GM23248 (cell line): ENCODE measurements around the gene EVPLL. TPM values are rescaled to one million over a fixed set of nuclear protein-coding genes. Genes with fewer than 3 reads are reported as not detected.
"Not testable (repeated sequence)": the region's sequence is repeated elsewhere in the genome, so short reads cannot be mapped to it uniquely, and the experiment has no call there.

Experiments used
- DNase-seq: peaks from one replicate; pipeline ENCODE4 v3.0.0-alpha.2; 2015
- H2AFZ ChIP-seq: fragments of 200-600 bp; sonication (generic); 2 replicates; pipeline ENCODE4 v1.6.1; 2016; ENCODE audit warnings: antibody characterized with exemption
- H3F3A ChIP-seq: fragments of 200-600 bp; sonication (generic); 2 replicates; pipeline ENCODE4 v1.6.1; 2016; ENCODE audit warnings: mild to moderate bottlenecking, antibody characterized with exemption, mixed run types; ENCODE audit not compliant: insufficient read depth
- H3K27ac ChIP-seq: fragments of 200-600 bp; sonication (generic); 2 replicates; pipeline ENCODE4 v1.5.1; 2016; ENCODE audit warnings: mild to moderate bottlenecking
- H3K27me3 ChIP-seq: fragments of 200-600 bp; sonication (generic); replicated peaks from 2 replicates; pipeline ENCODE4 v1.6.1; 2016; ENCODE audit warnings: mild to moderate bottlenecking; ENCODE audit not compliant: insufficient read depth
- H3K36me3 ChIP-seq: fragments of 200-600 bp; sonication (generic); 2 replicates; pipeline ENCODE4 v1.6.1; 2016; ENCODE audit warnings: low read depth, mild to moderate bottlenecking
- H3K4me1 ChIP-seq: fragments of 200-600 bp; sonication (generic); 2 replicates; pipeline ENCODE4 v1.6.1; 2016; ENCODE audit warnings: mild to moderate bottlenecking; ENCODE audit not compliant: insufficient read depth
- H3K4me2 ChIP-seq: fragments of 200-600 bp; sonication (generic); one replicate; pipeline ENCODE4 v1.6.1; 2016; ENCODE audit warnings: mild to moderate bottlenecking; ENCODE audit not compliant: unreplicated experiment
- H3K4me3 ChIP-seq: fragments of 200-600 bp; sonication (generic); 2 replicates; pipeline ENCODE4 v1.5.1; 2016; ENCODE audit warnings: mild to moderate bottlenecking
- H3K79me2 ChIP-seq: fragments of 200-600 bp; sonication (generic); 2 replicates; pipeline ENCODE4 v1.6.1; 2016; ENCODE audit warnings: mild to moderate bottlenecking; ENCODE audit not compliant: insufficient read depth
- H3K9ac ChIP-seq: fragments of 200-600 bp; sonication (generic); 2 replicates; pipeline ENCODE4 v1.6.1; 2016; ENCODE audit warnings: mild to moderate bottlenecking
- H3K9me2 ChIP-seq: fragments of 200-600 bp; sonication (generic); 2 replicates; pipeline ENCODE4 v1.6.1; 2016; ENCODE audit warnings: mixed run types, mild to moderate bottlenecking, moderate library complexity; ENCODE audit not compliant: insufficient read depth
- H3K9me3 ChIP-seq: fragments of 200-600 bp; sonication (generic); one replicate; pipeline ENCODE4 v1.6.1; 2017; ENCODE audit warnings: low read depth
- H4K20me1 ChIP-seq: fragments of 200-600 bp; sonication (generic); 2 replicates; pipeline ENCODE4 v1.6.0; 2016; ENCODE audit not compliant: insufficient read depth
- EZH2 ChIP-seq: fragments of 200-600 bp; sonication (generic); IDR thresholded peaks from 2 replicates; pipeline ENCODE4 v1.6.1; 2018; ENCODE audit warnings: antibody characterized with exemption, mild to moderate bottlenecking; ENCODE audit not compliant: insufficient read depth, poor library complexity, severe bottlenecking
- EZH2phosphoT487 ChIP-seq: fragments of 200-600 bp; sonication (generic); IDR thresholded peaks from 2 replicates; pipeline ENCODE4 v1.6.1; 2018; ENCODE audit warnings: antibody characterized with exemption, moderate library complexity, mild to moderate bottlenecking, low read depth; ENCODE audit not compliant: insufficient read depth
- WGBS, 2 experiments: methylation state at CpG; one replicate each; pipeline ENCODE4 v1.1.6; 2015 to 2017; ENCODE audit warnings: low lambda C conversion rate in 2 of 2, low coverage in 1 of 2; ENCODE audit errors: missing lambda C conversion rate in 2 of 2; 5-methylcytosine and 5-hydroxymethylcytosine counted together
- in situ Hi-C: fragments of 300-500 bp; cut with MboI; formaldehyde crosslinking; loops from 2 replicates; pipeline ENCODE4 v1.15.0; 2020
- polyA plus RNA-seq: library from polyadenylated mRNA; unstranded; fragments of >200 nt; fragmentation: Nextera tagmentation; extraction: Ambion mirVana; gene quantifications from 2 replicates; pipeline ENCODE4 v1.2.1, GENCODE V29; 2016
- total RNA-seq: library from RNA; depleted of rRNA; stranded (reverse); fragments of >200 nt; shearing (Covaris generic); gene quantifications from 2 replicates; pipeline ENCODE4 v1.2.3, GENCODE V29; 2014

The EVPLL gene
- total and polyA plus RNA-seq, 2 experiments from 2014 or later: not detected

DNA sequence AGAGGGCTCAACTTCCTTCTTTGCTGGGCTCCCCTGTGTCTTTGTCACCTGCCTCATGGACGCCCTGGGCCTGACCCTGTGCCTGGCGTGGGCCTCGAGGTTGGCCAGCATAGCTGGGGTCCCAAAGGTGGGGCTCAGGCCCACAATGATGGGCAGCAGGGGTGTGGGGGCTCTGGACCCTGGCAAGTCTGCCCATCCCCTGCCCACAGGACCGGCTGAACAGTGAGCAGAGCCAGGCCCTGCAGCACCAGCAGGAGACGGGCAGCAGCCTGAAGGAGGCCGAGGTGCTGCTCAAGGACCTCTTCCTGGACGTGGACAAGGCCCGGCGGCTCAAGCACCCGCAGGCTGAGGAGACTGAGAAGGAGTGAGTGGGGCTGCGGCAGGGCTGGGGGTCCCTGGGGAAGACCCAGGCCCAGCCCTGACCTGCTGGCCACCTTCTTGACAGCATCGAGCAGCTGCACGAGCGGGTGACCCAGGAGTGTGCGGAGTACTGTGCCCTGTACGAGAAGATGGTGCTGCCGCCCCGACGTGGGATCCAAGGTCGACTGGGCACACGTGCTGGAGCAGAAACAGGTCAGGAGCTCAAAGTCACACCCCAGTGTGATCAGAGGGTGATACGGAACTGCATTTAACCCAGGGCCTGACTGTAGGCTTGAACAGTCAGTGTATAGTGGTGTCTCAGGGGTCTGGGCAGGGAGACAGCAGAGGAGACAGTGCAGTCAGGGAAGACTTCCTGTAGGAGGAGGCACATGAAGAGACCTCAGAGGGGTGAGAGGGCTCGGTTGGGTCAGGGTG, 3.8 kb downstream of the EVPLL start:
- H3K36me3 ChIP-seq: no peaks in the 10 kb centered on the region
- in situ Hi-C loops: no loop called here
- H3K9ac ChIP-seq: no peak overlapping the region
- H3F3A ChIP-seq: no peaks in the 10 kb centered on the region
- WGBS, 2 experiments: 61 to 68% methylated on average over 19 to 23 of the region's 23 CpGs
- no peak overlapping the region for H3K4me2 ChIP-seq
- TF ChIP-seq EZH2phosphoT487 (no peak), EZH2 (no peak)
- H3K27ac ChIP-seq: no peak overlapping the region
- DNase-seq: no peak
- H3K4me3 ChIP-seq: no peak overlapping the region
- 0 out of 2 replicates have a peak, but pooled peaks cover 6% of the 10 kb centered on the region for H3K27me3 ChIP-seq
- H3K79me2 ChIP-seq: no peaks in the 10 kb centered on the region
- no peak overlapping the region for H2AFZ ChIP-seq
- H3K9me2 ChIP-seq: no peaks in the 10 kb centered on the region
- H3K9me3 ChIP-seq: no peaks in the 10 kb centered on the region
- no peaks in the 10 kb centered on the region for H4K20me1 ChIP-seq
- no peaks in the 10 kb centered on the region for H3K4me1 ChIP-seq

DNA sequence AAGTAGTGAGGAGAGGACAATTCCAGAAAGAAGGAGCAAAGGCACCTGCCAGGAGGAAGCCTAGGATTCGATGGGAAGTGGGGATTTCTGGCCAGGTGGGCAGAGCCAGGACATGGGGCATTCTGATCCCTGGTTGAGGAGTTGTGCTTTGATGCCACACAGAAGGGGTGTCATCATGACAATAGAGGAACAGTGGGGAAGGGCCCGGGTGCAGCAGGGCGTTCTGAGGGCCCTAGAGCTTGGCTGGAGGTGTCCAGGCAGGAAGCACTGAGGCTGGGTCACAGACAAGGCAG, 4.3 kb downstream of the EVPLL start:
- Histone ChIP-seq H3K4me1 (no peaks in the 10 kb centered on the region), H3K9ac (no peak overlapping the region), H3K79me2 (no peaks in the 10 kb centered on the region), H3K36me3 (no peaks in the 10 kb centered on the region), H3K9me3 (no peaks in the 10 kb centered on the region), H4K20me1 (no peaks in the 10 kb centered on the region), H3K4me3 (no peak overlapping the region), H3F3A (no peaks in the 10 kb centered on the region), H3K27ac (no peak overlapping the region), H3K9me2 (no peaks in the 10 kb centered on the region), H2AFZ (no peak overlapping the region), H3K4me2 (no peak overlapping the region), H3K27me3 (0 out of 2 replicates have a peak, but pooled peaks cover 6% of the 10 kb centered on the region)
- TF ChIP-seq EZH2phosphoT487 (no peak), EZH2 (no peak)
- in situ Hi-C loops: no loop called here
- 58 to 64% methylated on average over 3 of the region's 3 CpGs for WGBS, 2 experiments
- no peak for DNase-seq

DNA sequence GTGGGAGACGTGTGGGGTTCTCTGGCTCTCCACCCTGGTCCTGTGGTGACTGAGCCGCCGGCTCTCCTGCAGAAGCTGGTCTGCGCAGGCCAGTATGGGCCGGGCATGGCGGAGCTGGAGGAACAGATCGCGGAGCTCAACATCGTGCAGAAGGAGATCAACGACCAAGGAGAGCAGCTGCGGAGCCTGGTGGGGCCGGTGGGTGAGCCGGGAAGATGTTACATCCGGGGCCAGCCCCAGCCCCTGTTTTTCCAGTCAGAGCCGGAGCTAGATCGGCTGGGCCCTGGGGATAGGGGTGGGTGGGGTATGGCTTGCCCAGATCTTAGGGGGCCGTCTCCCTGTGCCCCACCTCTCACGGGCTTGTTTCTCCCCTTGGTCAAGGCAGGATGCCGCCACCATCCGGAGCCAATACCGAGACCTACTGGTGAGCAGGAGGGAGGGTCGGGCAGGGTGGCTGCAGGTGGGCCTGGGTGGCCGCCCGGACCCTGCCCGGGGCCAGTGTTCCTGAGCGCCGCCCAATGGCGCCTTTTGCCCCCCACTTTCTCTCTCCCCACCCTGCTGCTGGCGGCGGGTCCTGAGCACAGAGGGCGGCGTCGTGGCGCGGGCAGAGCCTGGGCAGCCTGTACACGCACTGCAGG, 5.0 kb downstream of the EVPLL start:
- 73 to 75% methylated on average over 25 to 36 of the region's 36 CpGs for whole genome bisulfite sequencing, 2 experiments
- H3F3A ChIP-seq: no peaks in the 10 kb centered on the region
- H3K27me3 ChIP-seq: 0 out of 2 replicates have a peak, but pooled peaks cover 6% of the 10 kb centered on the region
- no peak for DNase-seq
- TF ChIP-seq EZH2: no peak
- TF ChIP-seq EZH2phosphoT487: no peak
- no peak overlapping the region for H3K27ac ChIP-seq
- no peak overlapping the region for H3K4me2 ChIP-seq
- H3K9me3 ChIP-seq: no peaks in the 10 kb centered on the region
- no peaks in the 10 kb centered on the region for H3K36me3 ChIP-seq
- no peaks in the 10 kb centered on the region for H3K9me2 ChIP-seq
- H3K4me3 ChIP-seq: no peak overlapping the region
- H2AFZ ChIP-seq: no peak overlapping the region
- no peaks in the 10 kb centered on the region for H3K79me2 ChIP-seq
- H3K4me1 ChIP-seq: no peaks in the 10 kb centered on the region
- no peaks in the 10 kb centered on the region for H4K20me1 ChIP-seq
- H3K9ac ChIP-seq: no peak overlapping the region
- in situ Hi-C loops: no loop called here

DNA sequence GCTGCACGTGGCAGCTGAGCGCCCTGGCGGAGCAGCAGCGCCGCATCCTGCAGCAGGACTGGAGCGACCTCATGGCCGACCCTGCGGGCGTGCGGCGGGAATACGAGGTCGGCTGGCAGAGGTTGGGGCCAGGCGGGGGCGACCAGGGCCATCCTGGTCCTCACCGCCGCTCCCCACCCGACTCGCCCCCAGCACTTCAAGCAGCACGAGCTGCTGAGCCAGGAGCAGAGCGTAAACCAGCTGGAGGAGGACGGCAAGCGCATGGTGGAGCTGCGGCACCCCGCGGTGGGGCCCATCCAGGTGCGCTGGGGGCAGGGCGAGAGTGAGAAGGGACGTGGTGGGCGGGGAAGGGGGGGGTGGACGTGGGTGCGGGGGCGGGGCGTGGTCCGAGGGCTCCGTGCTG, 5.5 kb downstream of the EVPLL start:
- H3K9ac ChIP-seq, H3K36me3 ChIP-seq, H4K20me1 ChIP-seq, H3K4me2 ChIP-seq, H3K27ac ChIP-seq, DNase-seq, in situ Hi-C loops, H3F3A ChIP-seq, H3K79me2 ChIP-seq, H3K4me1 ChIP-seq, H3K4me3 ChIP-seq, H3K27me3 ChIP-seq, H3K9me3 ChIP-seq, H3K9me2 ChIP-seq, H2AFZ ChIP-seq: not testable (repeated sequence)
- 63 to 73% methylated on average over 27 to 30 of the region's 36 CpGs for WGBS, 2 experiments

DNA sequence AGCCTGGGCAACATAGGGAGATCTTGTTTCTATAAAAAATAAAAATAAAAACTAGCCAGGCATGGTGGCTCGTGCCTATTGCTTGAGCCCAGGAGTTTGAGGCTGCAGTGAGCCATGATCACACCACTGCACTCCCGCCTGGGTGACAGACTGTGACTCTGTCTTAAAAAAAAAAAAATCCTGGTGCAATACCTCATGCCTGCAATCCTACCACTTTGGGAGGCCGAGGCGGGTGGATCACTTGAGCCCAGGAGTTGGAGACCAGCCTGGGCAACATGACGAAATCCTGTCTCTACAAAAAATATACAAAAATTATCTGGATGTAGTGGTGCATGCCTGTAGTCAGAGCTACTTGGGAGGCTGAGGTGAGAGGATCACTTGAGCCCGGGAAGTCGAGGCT, 6.7 kb downstream of the EVPLL start:
- H3K9me3 ChIP-seq, in situ Hi-C loops, H3K36me3 ChIP-seq, H3K9ac ChIP-seq, H3K9me2 ChIP-seq, H3K27ac ChIP-seq, H3K4me2 ChIP-seq, H3K79me2 ChIP-seq, H4K20me1 ChIP-seq, H3K27me3 ChIP-seq, H3K4me1 ChIP-seq, H3F3A ChIP-seq, H3K4me3 ChIP-seq, H2AFZ ChIP-seq: not testable (repeated sequence)
- DNase-seq: peak; percentile 12
- 31 to 40% methylated on average over 7 of the region's 7 CpGs for WGBS, 2 experiments

DNA sequence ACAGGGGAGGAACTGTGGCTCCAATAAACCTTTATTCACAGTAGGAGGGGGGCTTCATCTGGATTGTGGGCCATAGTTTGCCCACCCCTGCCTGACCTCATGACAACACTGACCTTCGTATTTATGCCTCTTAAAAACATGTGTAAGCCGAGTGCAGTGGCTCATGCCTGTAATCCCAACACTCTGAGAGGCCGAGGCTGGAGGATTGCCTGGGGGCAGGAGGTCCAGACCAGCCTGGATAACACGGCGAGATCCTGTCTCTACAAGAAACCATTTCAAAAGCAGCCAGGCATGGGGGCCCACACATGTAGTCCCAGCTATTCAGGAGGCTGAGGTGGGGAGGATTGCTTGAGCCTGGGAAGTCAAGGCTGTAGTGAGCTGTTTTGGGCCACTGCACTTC, 10.0 kb downstream of the EVPLL start:
- in situ Hi-C loops, DNase-seq, H3K27me3 ChIP-seq, H3K9ac ChIP-seq, H3K9me2 ChIP-seq, H3K9me3 ChIP-seq, H3K4me2 ChIP-seq, H3K4me3 ChIP-seq, H3F3A ChIP-seq, H2AFZ ChIP-seq, H4K20me1 ChIP-seq, H3K4me1 ChIP-seq, H3K36me3 ChIP-seq, H3K79me2 ChIP-seq, H3K27ac ChIP-seq: not testable (repeated sequence)
- WGBS, 2 experiments: 46 to 48% methylated on average over 5 of the region's 5 CpGs

DNA sequence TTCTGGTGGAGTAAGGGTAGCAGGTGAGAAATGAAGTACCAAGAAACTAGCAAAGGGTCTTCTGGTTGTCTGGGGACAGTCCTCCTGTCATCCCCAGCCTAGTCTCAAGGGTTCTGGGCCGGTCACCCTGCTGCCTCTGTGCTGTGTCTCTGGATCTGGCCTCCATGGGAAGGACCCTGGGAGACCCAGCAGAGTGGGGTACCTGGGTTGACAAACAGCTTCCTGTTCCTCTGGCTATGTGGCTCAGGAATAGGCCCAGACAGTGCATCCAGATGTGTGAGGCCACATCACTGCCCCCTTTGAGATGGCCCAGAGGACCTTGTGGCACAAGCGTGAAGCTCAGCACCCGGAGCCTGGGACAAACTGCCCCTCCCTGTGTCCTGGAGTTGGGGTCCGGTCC, 10.7 kb downstream of the EVPLL start:
- H3K9me2 ChIP-seq, H3F3A ChIP-seq, H3K9me3 ChIP-seq, H3K27ac ChIP-seq, H3K4me3 ChIP-seq, H3K9ac ChIP-seq, H3K79me2 ChIP-seq, H3K27me3 ChIP-seq, DNase-seq, H3K36me3 ChIP-seq, in situ Hi-C loops, H3K4me2 ChIP-seq, H4K20me1 ChIP-seq, H3K4me1 ChIP-seq, H2AFZ ChIP-seq: not testable (repeated sequence)
- WGBS, 2 experiments: 70 to 76% methylated on average over 4 of the region's 4 CpGs
